IPS-NIHi11 (cell line): Measurements from ENCODE around the gene MN1.
A peak's percentile ranks its signal among the peaks of the same experiment; 100 is the strongest.
"Not testable (repeated sequence)": the region's sequence is repeated elsewhere in the genome, so short reads cannot be mapped to it uniquely, and the experiment has no call there.

Experiments used
- DNase-seq: peaks from one replicate; pipeline ENCODE4 v3.0.0; 2012; ENCODE audit warnings: mixed read lengths, low spot score

The MN1 gene

DNA sequence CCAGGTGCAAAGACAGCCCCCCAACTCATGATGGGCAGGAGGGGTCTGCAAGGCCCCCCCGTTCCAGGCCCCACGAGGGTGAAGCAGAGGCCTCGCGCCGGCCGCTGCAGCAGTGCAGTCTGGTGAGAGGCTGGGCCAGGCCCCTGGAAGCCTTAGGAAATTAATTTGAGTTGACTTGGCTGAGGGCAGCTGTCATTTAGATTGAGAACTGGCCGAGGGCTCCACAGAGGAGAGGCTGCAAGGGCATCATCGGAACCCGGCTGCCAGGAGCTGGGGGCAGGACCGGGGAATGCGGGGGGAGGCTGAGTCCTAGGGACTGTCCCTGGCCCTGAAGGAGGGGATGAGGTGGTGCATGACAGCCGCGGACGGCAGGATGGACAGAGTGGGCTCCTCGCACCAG lies 39.9 kb downstream of the MN1 start:
- DNase-seq, result no peak

DNA sequence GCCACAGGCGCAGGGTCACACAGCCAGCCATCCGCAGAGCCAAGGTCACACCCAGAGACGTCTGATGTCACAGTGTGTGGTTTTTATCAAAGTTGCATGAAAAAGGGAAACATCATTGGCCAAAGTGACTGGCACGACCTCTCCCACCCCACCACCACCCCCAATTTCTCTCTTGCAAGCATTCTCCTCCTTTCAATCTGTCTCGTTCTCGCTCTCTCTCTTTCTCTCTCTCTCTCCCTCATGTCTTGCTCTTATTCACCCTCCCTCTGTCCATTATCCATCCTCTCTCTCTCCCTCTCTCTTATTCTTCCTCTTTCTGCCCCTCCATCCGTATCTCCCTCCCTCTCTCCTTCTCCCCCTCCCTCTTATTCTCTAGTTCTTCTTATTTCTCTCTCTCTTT lies 40.6 kb downstream of the MN1 start:
- DNase-seq, result no peak

DNA sequence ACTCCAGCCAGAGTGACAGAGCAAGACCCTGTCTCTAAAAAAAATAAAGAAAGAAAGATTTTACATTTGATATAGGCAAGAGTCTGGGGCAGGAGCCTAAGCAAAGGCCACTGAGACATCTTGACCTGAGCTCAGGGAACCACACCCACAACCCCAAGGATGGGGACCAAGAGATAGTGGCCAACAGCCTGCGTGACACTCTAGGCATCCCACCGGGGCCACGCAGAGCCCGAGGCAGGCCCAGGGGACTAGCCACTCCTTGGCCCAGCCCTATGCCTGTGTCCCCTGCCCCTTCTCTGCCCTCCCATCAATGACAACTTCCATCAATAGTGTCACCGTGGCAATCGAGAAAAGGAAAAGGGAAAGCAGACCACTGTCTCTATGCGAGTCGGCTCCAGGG lies 41.1 kb downstream of the MN1 start:
- DNase-seq, result no peak

DNA sequence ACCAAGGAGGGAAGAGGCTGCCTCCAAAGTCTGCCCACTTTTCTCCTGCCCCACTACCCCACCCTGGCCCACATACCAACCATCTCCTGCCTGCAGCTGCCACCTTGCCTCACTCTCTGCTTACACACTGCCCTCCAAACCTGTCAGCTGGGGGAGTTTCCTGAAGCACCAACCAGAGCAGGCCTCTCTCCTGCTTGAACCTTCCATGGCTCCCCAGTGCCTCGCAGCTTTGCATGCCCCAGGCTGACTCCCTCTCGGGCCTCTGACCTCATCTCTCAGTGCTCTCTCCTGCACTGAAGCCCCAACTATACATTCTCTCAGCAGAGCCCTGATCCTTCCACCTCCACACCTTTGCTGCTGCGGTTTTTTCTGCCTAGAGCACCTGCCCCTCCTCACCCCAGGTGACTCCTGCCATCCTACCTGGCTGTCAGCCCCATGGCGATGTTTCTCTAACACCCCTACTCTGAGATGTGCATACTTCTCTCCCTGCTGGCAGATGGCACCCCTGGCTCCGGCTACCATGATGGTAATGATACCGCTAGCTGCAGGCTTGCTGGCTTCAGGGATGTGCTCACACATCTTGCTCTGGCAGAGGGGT lies 43.5 kb downstream of the MN1 start:
- DNase-seq, result no peak

DNA sequence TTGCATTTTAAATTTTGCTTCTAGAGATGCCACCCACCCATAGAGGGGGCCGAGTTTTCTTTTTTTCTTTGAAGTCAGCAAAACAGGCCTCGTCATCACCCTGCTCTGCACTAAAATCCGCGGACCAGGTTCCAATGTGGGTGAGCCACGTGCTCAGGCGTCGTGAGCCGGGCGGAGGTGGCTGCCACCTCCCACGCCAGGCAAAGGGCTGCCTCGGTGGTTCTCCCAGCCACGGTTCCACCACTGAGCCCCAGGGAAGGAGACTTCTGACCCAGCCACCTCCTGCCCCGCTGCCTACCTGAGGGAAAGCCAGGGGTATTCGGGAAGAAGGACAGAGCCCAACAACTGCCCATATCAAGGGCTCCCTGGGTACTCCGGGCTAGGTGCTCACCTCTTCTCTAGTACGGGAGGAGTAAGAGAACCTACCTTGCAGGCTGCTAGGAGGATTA lies 45.3 kb downstream of the MN1 start:
- DNase-seq, result no peak

DNA sequence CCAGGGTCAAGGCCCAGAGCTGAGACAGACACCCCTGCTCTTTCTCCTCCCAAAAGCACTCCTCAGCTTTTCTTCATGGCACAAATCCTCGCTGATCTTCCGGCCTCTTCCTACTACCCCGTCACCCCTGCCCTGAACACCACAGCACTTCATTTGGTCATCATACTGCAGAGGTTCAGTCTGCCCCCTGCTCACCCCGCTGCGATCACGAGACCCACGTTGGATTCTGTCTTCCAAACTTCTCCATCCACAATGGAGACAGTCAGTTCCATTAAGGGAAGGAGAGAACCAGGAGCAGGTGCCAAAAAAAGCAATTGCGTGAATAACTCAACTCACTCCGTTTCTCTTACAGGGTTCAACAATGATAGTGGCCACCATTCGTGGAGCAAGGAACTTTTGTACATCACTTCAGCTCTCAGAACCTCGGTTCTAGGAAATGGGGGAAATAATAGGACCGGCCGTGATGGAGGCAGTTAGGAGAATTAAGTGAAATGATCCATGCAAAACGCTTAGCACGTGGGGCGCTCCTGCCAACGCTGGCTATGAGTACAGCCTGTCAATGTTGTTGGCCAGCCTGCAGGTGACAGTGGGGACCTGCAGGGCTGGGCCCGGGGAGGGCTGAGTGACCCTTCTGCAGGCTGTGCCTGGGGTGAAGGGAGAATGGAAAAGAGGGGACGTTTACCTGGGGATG lies 45.9 kb downstream of the MN1 start:
- no peak for DNase-seq

DNA sequence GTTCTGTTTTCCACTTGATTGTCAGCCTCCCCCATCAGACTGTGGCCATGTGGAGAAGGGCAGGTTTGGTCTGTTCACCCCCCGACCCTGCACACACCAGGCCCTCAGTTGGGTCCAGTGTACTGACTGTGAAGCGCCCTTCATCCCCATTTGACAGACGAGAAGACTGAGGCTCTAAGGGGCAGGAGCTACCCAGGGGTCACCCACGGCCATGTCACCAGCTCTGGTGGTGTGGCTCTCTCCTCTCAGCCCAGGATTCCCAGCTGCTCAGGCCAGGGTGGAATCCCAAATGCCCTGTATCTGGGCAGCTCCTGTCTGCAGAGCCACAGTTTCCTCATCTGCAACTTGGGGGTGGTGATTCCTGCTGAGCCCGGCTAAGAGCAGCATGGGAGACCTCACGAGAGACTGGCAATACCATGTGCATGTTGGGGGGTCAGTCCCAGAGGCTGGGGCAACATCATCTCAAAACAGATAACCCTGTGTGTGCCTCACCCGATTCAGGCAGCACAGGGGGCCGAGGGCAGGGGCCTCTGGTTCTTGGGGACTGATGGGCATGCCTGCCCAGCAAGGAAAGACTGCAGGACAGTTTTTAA lies 46.6 kb downstream of the MN1 start:
- DNase-seq, result no peak

DNA sequence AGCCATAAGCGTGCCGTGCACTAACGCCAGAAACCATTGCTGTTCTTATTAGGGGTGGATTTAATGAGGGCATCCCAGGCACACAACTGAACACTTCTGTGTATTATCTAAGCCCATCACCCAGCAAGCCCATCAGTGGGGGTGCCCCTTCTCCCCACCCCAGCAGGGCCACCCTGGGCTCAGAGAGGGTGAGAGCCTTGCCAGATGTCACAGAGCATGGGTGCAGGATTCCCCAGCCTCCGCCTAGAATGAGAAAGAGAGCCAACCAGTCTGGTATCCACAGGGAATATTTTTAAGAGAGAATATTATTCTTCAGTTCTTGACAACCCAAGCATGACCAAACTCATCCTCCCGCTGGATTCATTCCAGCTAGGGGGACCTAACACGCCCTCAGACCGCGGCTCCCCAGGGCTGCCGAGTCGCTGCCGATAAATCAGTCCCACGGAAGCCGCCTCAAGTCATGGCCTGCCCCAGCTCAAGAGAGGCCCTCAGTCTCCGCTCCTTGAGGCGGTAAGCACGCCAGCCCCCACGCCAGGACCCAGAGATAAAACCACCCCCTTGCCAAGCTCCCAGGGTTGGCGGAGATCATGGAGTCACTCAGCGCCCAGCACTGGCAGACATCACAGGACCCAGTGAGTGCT lies 47.2 kb downstream of the MN1 start:
- DNase-seq, result no peak

DNA sequence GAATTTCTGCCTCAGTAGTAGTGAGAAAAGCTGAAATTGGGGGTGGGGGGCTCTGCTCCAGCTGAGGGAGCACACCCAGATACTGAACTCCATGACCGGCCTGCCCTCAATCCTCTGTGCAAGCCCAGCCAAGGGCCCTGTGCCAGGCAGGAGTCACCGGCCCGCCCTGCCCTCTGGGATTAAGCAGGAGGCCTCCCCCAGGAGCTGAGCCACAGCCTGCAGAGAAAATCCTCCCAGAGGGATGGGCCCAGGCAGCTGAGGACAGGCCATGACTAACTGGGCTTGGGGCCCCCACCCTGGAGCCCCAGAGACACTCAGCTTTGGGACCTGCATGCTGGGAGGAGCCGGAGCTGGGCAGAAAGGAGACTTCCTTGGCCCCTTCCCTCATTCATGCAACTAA lies 48.8 kb downstream of the MN1 start:
- DNase-seq, result no peak

DNA sequence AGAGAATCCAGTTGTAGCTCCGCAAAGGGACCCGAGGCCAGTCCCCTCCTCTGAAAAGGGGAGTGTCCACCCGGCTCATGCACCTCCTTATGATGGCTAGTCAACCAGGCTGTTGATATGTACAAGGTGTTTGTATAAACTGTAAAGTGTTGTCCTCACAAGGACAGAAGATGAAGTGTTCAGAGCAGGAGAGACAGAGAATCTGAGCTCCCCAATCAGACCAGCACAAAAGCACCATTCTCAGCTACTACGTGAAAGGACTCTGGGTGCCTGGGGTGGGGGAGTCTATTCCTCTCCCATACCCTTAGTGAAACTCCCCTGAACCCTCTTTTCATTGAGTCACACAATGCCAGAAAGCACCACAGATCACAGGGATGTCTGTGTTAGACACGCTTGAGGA lies 49.4 kb downstream of the MN1 start:
- no peak for DNase-seq

DNA sequence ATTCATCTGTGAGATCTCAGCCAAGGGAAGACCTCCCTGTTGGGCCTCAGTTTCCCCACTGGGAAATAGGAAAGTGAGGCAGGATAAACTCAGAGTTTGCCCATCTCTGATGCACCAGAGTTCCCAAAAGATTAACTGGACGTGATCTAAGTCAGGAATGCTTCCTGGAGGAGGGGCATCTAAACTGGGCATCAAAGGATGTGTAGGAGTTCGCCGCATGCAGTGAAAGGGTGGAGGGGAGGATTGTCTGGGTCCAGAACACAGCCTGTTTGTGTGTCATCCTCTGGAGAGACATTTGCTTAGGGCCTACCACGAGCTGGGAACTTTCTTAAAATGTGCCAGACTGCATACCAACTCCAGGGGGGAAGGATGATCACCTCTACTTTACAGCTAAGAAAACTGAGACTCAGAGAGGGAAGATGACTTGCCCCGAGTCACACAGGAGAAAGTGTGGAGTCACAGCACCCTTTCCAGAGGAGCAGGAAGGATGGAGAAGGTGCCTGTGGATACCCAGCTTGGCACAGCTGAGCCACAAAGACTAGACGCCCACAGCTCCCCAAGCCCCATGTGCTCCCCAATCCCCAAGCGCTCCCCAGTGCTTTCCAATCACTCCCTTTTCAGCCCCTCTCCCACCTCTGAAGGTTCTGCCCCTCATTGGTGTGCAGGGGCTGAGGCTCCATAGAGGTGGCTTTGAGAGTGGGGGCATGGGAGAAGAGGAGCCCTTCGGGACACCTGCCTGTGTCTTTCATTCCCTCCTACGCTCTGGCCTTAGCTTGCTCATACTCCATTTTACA lies 50.1 kb downstream of the MN1 start:
- DNase-seq, result no peak

DNA sequence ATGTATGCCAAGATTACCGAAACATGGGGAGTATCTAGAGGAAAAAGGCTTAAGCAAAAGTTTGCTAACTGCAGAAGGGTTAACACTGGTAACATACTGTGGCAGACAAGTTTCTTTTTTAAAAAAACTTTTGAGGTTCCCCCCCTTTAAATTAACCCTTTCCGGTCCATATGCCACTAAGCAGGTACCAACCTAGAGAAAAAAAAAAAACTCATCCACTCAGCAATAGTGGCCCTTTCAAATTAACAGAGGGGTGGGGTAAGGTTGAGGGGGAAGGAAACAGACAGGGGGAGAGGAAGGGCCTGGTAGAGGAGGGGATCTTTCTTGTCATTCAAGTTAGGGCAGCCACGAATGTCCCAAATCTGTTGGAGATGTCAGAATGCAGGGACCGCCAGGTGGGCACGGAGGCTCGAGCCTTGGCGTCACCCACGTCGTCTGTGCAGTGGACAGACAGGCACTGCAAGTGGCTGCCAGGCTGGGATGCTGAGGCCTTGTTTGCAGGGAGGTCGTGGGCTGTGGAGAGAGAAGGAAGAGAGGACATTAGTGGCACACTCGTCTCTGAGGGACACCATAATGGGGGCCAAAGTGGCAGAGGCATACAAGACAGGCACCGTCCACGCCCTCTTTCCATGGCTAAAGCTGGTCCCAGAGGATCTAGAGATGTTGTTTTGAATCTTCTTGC lies 50.8 kb downstream of the MN1 start:
- no peak for DNase-seq

DNA sequence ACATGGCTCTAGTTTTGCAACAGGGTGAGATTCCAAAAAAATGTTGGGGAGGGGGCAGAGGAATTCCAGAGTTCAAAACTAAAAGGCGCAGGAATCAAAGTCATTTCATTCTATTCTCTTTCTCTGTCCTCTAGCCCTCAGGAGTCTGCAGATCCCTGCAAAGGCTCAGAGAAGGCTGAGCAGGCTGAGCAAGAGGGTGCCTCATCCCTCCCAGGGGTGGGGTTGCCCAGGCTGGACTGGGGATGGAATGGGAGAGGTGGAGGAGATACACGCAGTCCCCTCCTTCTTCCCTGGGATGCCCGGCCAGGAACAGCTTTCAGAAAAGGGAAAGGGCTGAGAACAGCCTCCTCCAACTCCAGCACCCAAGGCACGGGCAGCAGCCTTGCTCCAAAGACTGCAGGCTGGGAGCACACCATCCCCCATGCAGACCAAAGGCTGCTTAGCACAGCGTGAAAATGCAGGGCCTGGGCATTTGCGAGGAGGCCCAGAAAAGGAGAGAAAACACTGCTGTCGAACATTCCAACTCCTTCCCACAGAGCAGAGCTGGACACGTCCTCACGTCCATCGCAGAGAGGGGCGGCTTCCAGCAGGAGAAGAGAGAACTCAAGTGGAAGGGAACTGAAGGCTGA lies 51.8 kb downstream of the MN1 start:
- DNase-seq, result no peak

DNA sequence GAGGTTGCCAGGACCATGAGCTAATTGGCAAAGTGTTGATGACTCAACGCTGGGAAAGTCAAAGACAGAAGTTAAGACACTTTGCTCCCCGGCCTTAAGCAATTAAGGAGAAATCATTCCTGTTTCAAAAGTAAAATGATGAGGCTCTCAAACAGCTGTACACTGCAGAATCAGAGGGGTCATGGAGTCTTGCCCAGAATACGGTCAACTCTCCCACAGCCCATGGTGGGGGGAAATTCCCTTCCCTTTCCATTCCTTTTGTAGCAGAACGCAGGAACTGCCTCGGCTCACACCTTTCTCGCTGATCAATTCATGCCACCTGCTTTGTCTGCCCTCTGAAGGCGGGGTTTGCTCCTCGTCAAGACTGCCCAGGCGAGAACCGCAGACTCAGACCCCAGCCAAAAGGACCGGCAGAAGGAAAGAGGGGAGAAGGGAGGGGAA lies 52.8 kb downstream of the MN1 start:
- DNase-seq, result peak; percentile 64

DNA sequence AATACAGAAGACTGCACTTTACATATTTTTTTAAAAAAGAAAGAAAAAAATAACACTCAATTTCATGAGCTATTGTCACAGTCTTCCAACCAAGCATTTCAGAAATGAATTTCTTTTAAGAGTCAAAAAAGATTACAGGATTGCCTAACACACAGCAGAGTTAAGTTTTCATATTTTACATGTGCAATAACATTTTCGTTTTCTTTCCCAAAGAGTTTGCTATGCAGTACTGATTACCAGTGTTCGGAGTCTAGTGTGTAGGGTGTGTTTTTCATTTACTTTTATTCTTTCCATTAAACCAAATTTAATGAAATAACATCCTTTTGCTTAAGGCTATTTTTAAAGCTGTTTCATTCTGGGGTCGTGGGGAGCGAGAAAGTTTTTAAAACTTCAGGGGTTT lies 53.2 kb downstream of the MN1 start:
- no peak for DNase-seq

DNA sequence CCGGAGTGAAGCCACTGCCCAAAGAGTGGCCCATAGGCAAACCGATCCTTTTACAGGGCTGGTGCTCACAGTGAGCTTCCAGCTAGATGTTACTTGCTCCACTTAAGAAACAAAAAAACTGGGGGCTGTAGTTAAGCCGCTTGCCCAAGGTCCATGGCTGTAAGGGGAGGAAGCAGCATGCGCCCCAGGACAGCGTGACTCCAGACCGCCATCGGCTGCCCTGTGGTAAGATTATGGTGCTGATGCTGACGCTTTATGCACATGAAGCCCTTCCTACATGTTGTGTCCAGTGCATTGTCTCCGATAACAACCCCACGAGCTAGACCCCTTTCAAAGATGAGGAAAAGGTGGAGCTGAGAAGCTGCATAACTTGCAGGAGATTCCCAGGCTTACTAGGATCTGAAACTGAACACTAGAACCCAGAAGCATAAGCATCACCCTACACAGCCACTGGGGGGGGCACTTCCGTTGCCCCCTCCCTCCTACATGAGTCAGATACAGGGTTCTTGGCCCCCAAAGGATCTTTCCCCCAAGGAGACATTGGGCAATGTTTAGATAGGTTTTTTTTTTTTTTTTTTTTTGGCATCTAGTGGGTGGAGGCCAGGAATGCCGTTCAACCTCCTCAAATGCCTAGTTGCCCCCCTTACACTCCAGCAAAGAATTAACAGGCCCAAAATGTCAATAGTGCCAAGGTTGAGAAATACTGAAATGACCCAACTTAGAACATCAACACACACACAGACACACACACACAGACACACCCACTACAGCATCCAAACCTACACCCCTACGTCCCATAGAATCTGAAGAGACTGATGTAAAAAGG lies 53.9 kb downstream of the MN1 start:
- DNase-seq, result no peak

DNA sequence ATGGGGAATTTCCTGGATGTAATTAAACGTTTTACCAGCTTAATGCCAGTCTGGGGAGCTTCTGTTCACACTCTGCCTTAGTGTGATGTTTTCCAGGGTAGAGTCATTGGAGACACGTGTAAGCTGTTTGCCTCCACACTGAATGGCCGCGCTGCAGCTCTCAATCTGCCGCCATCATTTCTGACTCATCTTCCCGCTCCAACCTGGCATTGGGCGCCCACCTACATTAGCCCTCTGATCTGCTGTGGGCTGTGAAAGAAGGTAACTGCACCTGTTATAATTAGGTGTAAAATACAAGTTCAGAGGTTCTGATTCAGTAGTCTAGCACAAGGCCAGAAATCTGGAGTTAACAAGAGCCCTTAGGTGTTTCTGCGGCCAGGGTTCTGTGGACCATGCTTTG lies 54.6 kb downstream of the MN1 start:
- DNase-seq, result no peak

DNA sequence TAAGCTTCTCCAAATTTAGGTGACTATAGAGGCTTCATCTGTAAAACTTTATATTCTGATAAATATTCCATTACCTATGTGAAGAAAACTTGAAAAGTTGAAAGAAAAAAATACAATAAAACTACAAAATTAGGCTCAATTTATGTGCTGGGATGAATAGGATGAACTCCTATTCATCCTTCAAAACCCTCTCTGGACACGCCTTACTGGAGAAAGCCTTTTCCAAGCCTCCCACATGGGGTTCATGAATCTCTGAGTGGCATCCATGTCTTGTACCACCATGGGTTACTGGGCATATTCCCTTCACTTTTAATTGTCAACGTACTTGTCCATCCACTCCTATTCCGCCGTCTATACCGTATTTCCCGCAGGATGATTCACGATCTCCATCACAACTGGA lies 55.7 kb downstream of the MN1 start:
- DNase-seq, result no peak

DNA sequence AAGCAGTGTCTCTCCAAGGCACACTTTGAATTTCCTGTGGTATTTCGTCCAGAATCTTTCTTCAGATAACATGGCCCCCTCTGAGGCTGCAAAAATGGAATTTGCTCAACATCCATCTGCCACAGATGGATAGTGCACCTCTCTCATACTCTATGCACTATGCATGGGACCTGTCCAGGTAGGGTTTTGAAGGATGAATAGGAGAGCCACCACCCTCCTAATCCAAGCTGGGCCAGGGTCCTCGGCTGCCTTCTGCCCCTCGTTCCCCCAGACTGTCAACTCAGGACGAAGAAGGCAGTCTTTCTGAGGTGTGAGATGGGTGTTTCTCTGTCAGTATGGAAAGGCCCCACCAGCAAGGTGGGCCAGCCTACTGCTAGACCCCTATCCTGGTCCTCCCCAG lies 56.4 kb downstream of the MN1 start:
- no peak for DNase-seq

DNA sequence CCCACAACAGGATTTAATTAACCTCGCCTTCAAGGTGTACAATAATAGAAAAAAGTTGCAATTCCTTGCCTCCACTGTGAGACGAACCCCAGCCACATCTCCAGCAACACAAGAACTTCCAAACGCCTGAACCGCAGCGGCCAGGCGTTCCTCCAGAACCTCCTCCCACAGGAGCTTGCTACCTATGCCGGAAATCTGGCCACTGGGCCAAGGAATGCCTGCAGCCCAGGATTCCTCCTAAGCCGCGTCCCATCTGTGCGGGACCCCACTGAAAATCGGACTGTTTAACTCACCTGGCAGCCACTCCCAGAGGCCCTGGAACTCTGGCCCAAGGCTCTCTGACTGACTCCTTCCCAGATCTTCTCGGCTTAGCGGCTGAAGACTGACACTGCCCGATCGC lies 57.5 kb downstream of the MN1 start:
- not testable (repeated sequence) for DNase-seq
